ENCODE data around the gene GTPBP6.

DNA sequence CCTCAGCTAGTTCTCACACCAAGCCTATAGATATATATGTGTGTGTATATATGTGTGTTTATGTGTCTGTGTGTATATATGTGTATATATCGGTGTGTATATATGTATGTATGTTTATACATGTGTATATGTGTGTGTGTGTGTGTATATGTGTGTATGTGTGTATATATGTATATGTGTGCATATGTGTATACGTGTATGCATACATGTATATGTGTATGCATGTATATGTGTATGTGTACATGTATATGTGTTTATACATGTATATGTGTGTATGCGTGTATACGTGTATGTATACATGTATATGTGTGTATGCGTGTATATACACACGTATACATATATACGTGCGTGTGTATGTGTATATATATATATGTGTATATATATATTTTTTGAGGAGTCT lies 18.3 kb downstream of the GTPBP6 start:
- TF ChIP-seq TAF1 (IDR thresholded peaks at IDR 0.05; ENCODE audit: borderline replicate concordance, low read depth, low read length), result no peak
- no peak for TF ChIP-seq POLR2AphosphoS5 (IDR thresholded peaks at IDR 0.05; ENCODE audit: low read depth, low read length)
